ENCODE results near the gene ARL2. TPM values are rescaled to one million over a fixed set of nuclear protein-coding genes. Genes with fewer than 3 reads are reported as not detected.

The ARL2 gene
- total RNA-seq, 2 experiments from 2014 or later, result 62.4 to 65.3 TPM

GRCh38 chr11:65067446-65067845 is 53.5 kb downstream of the ARL2 start:
- Mint-ChIP-seq H3K27ac (no peak overlapping the region), H3K27me3 (no peaks in the 10 kb centered on the region), H3K9me3 (no peaks in the 10 kb centered on the region), H3K4me3 (no peak overlapping the region), H3K4me1 (peaks cover 1% of the 10 kb centered on the region), H3K36me3 (ENCODE audit: low read depth) (no peaks in the 10 kb centered on the region)
- ChIA-PET POLR2A (no interaction called here), CTCF (no interaction called here)
- DNase-seq, result no peak

DNA sequence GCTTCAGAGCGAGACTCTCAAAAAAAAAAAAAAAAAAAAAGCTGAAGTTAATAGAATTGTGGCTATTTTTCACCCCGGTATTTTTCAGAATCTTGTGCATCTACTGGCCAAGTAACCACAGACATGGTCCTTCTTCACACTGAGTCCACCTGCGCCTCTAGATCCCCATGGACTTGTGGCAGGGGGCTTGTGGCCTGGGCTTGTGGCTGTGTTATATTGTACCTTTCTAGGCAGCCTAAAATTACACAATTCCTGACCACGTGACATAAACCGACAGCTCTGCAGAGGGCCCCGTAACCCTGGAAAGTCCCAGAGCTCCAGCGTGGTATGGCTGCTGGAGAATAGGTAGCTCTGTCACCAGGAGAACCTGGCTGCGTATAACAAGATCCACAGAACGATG is 55.3 kb downstream of the ARL2 start:
- CTCF ChIA-PET, result interaction anchor here (1.1 to 1.5 kb wide), 2 partner anchors 44 to 73 kb away, joined by 3 read pairs; partner anchors contain the start of gene BATF2
- Mint-ChIP-seq H3K4me1 (peaks cover 1% of the 10 kb centered on the region), H3K36me3 (ENCODE audit: low read depth) (no peaks in the 10 kb centered on the region), H3K27ac (no peak overlapping the region), H3K27me3 (no peaks in the 10 kb centered on the region), H3K4me3 (no peak overlapping the region), H3K9me3 (no peaks in the 10 kb centered on the region)
- no peak for DNase-seq
- POLR2A ChIA-PET, result no interaction called here

Small RNAs within 50 kb of the gene (microRNA-seq; reads per million reads assigned to microRNA genes)
- 1.3 reads per million for gene MIR6879 (ENCODE audit: borderline microRNAs expressed, borderline replicate concordance)

Other genes with a start within 250 kb of the ARL2 start
- gene SF1, start 235.6 kb upstream of the ARL2 start, total RNA-seq, result 100 to 1,000 TPM; 435 to 456 TPM
- gene MAP4K2, start 210.9 kb upstream of the ARL2 start, total RNA-seq, result 10 to 100 TPM; 86.6 to 91.2 TPM
- 10 to 100 TPM; 35.1 to 38.7 TPM for gene MEN1, start 203.6 kb upstream of the ARL2 start, total RNA-seq
- 1 to 10 TPM in 1 of 2 experiments, under 1 TPM in 1; 0.42 to 1.3 TPM for gene CDC42BPG, start 169.5 kb upstream of the ARL2 start, total RNA-seq
- gene EHD1, start 135.5 kb upstream of the ARL2 start, total RNA-seq, result 100 to 1,000 TPM; 131 to 149 TPM
- gene ATG2A, start 97.0 kb upstream of the ARL2 start, total RNA-seq, result 10 to 100 TPM; 23.0 to 25.7 TPM
- gene PPP2R5B, start 89.5 kb upstream of the ARL2 start, total RNA-seq, result 10 to 100 TPM; 12.0 to 13.7 TPM
- gene GPHA2, start 78.3 kb upstream of the ARL2 start, total RNA-seq, result not detected
- gene MAJIN, start 42.1 kb upstream of the ARL2 start, total RNA-seq, result under 1 TPM; 0.20 to 0.54 TPM
- gene BATF2, start 17.2 kb upstream of the ARL2 start, total RNA-seq, result under 1 TPM in 1 of 2 experiments, not detected in 1; 0.10 TPM
- 10 to 100 TPM; 28.3 to 34.8 TPM for gene SNX15, start 13.3 kb downstream of the ARL2 start, total RNA-seq
- gene SAC3D1, start 27.1 kb downstream of the ARL2 start, total RNA-seq, result 10 to 100 TPM; 35.9 to 40.5 TPM
- gene NAALADL1, start 44.4 kb downstream of the ARL2 start, total RNA-seq, result 1 to 10 TPM; 6.3 to 7.3 TPM
- 100 to 1,000 TPM; 105 to 109 TPM for gene CDCA5, start 69.9 kb downstream of the ARL2 start, total RNA-seq
- gene ZFPL1, start 70.1 kb downstream of the ARL2 start, total RNA-seq, result 10 to 100 TPM; 27.2 to 29.8 TPM
- gene VPS51, start 82.1 kb downstream of the ARL2 start, total RNA-seq, result 100 to 1,000 TPM; 146 to 148 TPM
- gene TM7SF2, start 97.7 kb downstream of the ARL2 start, total RNA-seq, result 10 to 100 TPM; 26.1 to 27.7 TPM
- gene ZNHIT2, start 103.5 kb downstream of the ARL2 start, total RNA-seq, result 1 to 10 TPM; 8.6 to 9.9 TPM
- gene FAU, start 108.0 kb downstream of the ARL2 start, total RNA-seq, result 1,000 to 10,000 TPM; 1,051 to 1,116 TPM
- 10 to 100 TPM; 49.5 to 55.4 TPM for gene MRPL49, start 108.2 kb downstream of the ARL2 start, total RNA-seq
- gene SYVN1, start 120.4 kb downstream of the ARL2 start, total RNA-seq, result 10 to 100 TPM; 40.5 to 42.2 TPM
- not detected for gene SPDYC, start 156.1 kb downstream of the ARL2 start, total RNA-seq
- 100 to 1,000 TPM; 192 to 207 TPM for gene CAPN1, start 167.8 kb downstream of the ARL2 start, total RNA-seq
- gene POLA2, start 247.8 kb downstream of the ARL2 start, total RNA-seq, result 10 to 100 TPM; 47.7 to 55.2 TPM

All from activated CD4-positive, alpha-beta T cell treated with anti-CD3 and anti-CD28 coated beads, Interleukin-2, amount 10 ng/mL, durations not matched to agents 7 days and 5 days (primary cell).